UCSD-AML1 (cell line): Measurements from ENCODE around the gene GEMIN2.
"Not testable (repeated sequence)": the region's sequence is repeated elsewhere in the genome, so short reads cannot be mapped to it uniquely, and the experiment has no call there.

Source experiments
- DNase-seq: peaks from one replicate; lab custom pipeline; 2025; ENCODE audit not compliant: unreplicated experiment; lab: John Stamatoyannopoulos, UW

GEMIN2 gene

GRCh38 chr14:39114073-39114838 lies at the start of gene GEMIN2:
Gene GEMIN2 (plus strand): TSS chr14:39114323. CDS start chr14:39114339, 16 bp downstream.
- peak; percentile 94 for DNase-seq

- not testable (repeated sequence) for DNase-seq
Observed at GRCh38 chr14:39069169-39069805, 44.8 kb upstream of the GEMIN2 start.

GRCh38 chr14:39069923-39070322 lies 44.2 kb upstream of the GEMIN2 start:
- no peak for DNase-seq

GRCh38 chr14:39071096-39071495 lies 43.0 kb upstream of the GEMIN2 start:
- DNase-seq, result no peak

- no peak for DNase-seq
Observed at GRCh38 chr14:39080886-39081285, 33.2 kb upstream of the GEMIN2 start.

GRCh38 chr14:39083127-39083526 lies 31.0 kb upstream of the GEMIN2 start:
- no peak for DNase-seq

- DNase-seq, result no peak
Observed at GRCh38 chr14:39085933-39086332, 28.2 kb upstream of the GEMIN2 start.

- DNase-seq, result no peak
Observed at GRCh38 chr14:39087493-39087892, 26.6 kb upstream of the GEMIN2 start.

GRCh38 chr14:39090548-39091111 lies 23.5 kb upstream of the GEMIN2 start:
- DNase-seq, result no peak

GRCh38 chr14:39091716-39092115 lies 22.4 kb upstream of the GEMIN2 start:
- no peak for DNase-seq

- no peak for DNase-seq
Observed at GRCh38 chr14:39094515-39094914, 19.6 kb upstream of the GEMIN2 start.

GRCh38 chr14:39097159-39097558 lies 17.0 kb upstream of the GEMIN2 start:
- DNase-seq, result no peak

GRCh38 chr14:39099215-39099614 lies 14.9 kb upstream of the GEMIN2 start:
- DNase-seq, result not testable (repeated sequence)

- DNase-seq, result no peak
Observed at GRCh38 chr14:39099748-39100147, 14.4 kb upstream of the GEMIN2 start.

GRCh38 chr14:39102265-39102968 lies 11.7 kb upstream of the GEMIN2 start:
- DNase-seq, result peak; percentile 39

- DNase-seq, result peak; percentile 88
Observed at GRCh38 chr14:39102969-39103957, 10.9 kb upstream of the GEMIN2 start, which contains the start of gene SEC23A. Gene SEC23A (minus strand): TSS chr14:39103235. CDS start chr14:39096118, 7,117 bp downstream.

- DNase-seq, result not testable (repeated sequence)
Observed at GRCh38 chr14:39104078-39104801, 9.9 kb upstream of the GEMIN2 start.

- no peak for DNase-seq
Observed at GRCh38 chr14:39107591-39107996, 6.5 kb upstream of the GEMIN2 start.

- no peak for DNase-seq
Observed at GRCh38 chr14:39108791-39109190, 5.3 kb upstream of the GEMIN2 start.
